ENCODE results near the gene VPS13C.

DNA sequence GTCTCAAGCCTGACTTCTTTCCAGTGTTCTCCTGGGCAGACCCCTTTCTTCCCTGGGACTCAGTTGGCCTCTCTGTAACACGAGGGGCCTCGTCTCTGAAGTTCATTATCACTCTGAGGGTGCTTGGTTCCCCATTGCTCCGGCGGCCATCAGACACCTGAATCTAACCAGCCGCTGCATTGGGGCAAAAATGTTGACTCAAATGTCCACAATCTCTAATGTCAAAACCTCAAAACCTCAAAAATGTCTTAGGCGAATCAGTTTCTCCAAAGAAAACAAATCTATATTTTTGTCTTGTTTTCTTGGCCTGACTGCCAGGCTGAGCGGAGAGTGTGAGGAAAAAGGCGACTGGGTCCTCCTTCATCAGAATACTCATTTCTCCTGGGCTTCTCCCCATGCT is 220.7 kb downstream of the VPS13C start:
- TF ChIP-seq, protein P1, sequence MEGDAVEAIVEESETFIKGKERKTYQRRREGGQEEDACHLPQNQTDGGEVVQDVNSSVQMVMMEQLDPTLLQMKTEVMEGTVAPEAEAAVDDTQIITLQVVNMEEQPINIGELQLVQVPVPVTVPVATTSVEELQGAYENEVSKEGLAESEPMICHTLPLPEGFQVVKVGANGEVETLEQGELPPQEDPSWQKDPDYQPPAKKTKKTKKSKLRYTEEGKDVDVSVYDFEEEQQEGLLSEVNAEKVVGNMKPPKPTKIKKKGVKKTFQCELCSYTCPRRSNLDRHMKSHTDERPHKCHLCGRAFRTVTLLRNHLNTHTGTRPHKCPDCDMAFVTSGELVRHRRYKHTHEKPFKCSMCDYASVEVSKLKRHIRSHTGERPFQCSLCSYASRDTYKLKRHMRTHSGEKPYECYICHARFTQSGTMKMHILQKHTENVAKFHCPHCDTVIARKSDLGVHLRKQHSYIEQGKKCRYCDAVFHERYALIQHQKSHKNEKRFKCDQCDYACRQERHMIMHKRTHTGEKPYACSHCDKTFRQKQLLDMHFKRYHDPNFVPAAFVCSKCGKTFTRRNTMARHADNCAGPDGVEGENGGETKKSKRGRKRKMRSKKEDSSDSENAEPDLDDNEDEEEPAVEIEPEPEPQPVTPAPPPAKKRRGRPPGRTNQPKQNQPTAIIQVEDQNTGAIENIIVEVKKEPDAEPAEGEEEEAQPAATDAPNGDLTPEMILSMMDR (IDR thresholded peaks at IDR 0.05) = no peak
- TF ChIP-seq EZH2 (IDR thresholded peaks at IDR 0.05; ENCODE audit: borderline replicate concordance, insufficient read depth, low read depth, low read length, poor library complexity, severe bottlenecking) = no peak
